Endothelial cell of umbilical vein (primary cell): Measurements from ENCODE around the gene PIM3.

Experiments used
- EZH2 ChIP-seq: IDR thresholded peaks from 2 replicates; pipeline ENCODE4 v1.6.1; 2012; ENCODE audit warnings: borderline replicate concordance, low read depth, mild to moderate bottlenecking, moderate library complexity, low read length, inconsistent platforms; ENCODE audit not compliant: severe bottlenecking
- GATA2 ChIP-seq: IDR thresholded peaks from 2 replicates; pipeline ENCODE4 v1.7.0; 2011; ENCODE audit warnings: low read depth, mild to moderate bottlenecking, moderate library complexity, mixed read lengths, low read length; ENCODE audit not compliant: insufficient read length, insufficient read depth
- JUN ChIP-seq: IDR thresholded peaks from 2 replicates; pipeline ENCODE4 v1.6.1; 2011; ENCODE audit warnings: borderline replicate concordance, low read depth; ENCODE audit not compliant: insufficient read length, insufficient read depth
- MYC ChIP-seq: IDR thresholded peaks from one replicate; pipeline ENCODE4 v1.6.1; 2011; ENCODE audit warnings: mild to moderate bottlenecking, low read depth, low read length
- POLR2A ChIP-seq: IDR thresholded peaks from 2 replicates; pipeline ENCODE4 v1.6.1; 2012; ENCODE audit warnings: low read depth, mild to moderate bottlenecking, control low read depth, low read length
- TF ChIP-seq, protein P1 (sequence below), 2 donors: IDR thresholded peaks; 1 replicate in 1 of 2; 2 replicates in 1 of 2; pipeline ENCODE4 v1.5.1; 2011; ENCODE audit warnings: low read length in 2 of 2, mild to moderate bottlenecking in 2 of 2, moderate library complexity in 2 of 2, control low read depth in 1 of 2, inconsistent platforms in 1 of 2, low read depth in 1 of 2; ENCODE audit not compliant: insufficient read depth in 1 of 2; ENCODE audit errors: extremely low read depth in 1 of 2

DNA sequence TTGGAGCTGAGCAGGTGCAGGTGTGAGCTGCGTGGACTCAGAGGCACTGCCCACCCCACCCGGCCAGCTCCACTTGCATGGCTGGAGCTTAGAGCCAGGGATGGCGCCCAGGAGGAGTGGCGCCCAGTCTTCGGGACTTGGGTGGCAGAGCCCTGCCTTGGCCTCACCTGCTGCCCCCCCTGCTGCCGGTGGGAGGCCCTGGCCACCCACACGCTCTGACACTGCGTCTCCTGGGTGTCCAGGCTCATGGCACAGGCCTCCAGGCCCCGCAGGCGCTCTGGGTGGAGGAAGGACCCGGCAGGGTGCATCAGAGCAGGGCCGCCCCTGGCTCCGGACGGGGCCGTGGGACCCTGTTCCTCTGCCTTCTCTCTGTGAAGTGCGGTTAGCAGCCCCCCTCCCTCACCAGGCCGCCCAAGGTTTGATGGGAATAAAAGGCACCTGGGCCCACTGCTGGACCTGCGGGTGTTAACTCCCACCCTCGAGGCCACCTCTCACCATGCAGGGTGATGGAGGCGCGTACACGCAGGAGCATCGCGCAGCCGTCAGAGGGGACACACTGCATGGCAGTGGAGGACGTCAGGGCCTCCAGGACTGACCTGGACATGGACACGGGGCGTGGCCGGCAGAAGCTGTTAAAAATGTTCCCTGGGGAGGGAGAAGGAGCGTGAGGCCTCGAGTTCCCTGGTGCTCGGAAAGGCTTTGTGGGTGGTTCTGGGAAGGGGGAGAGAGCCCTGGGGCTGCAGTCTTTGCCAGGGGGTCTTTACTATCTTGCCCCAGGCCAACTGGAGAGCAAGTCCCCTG is 40.2 kb downstream of the PIM3 start:
- TF ChIP-seq GATA2 (no peak), MYC (no peak), POLR2A (no peak), EZH2 (no peak), JUN (no peak)
- TF ChIP-seq, protein P1, sequence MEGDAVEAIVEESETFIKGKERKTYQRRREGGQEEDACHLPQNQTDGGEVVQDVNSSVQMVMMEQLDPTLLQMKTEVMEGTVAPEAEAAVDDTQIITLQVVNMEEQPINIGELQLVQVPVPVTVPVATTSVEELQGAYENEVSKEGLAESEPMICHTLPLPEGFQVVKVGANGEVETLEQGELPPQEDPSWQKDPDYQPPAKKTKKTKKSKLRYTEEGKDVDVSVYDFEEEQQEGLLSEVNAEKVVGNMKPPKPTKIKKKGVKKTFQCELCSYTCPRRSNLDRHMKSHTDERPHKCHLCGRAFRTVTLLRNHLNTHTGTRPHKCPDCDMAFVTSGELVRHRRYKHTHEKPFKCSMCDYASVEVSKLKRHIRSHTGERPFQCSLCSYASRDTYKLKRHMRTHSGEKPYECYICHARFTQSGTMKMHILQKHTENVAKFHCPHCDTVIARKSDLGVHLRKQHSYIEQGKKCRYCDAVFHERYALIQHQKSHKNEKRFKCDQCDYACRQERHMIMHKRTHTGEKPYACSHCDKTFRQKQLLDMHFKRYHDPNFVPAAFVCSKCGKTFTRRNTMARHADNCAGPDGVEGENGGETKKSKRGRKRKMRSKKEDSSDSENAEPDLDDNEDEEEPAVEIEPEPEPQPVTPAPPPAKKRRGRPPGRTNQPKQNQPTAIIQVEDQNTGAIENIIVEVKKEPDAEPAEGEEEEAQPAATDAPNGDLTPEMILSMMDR (IDR thresholded peaks at IDR 0.05; ENCODE audit: extremely low read depth in 1 of 2, insufficient read depth in 1 of 2, low read depth in 1 of 2, low read length in 2 of 2) = no peak
